GM21447 (cell line): ENCODE results near the gene TPRX1.
A peak's percentile ranks its signal among the peaks of the same experiment; 100 is the strongest.
"Not testable (repeated sequence)": the region's sequence is repeated elsewhere in the genome, so short reads cannot be mapped to it uniquely, and the experiment has no call there.

Source experiments
- ATAC-seq: cut with Tn5 transposase; IDR thresholded peaks from one replicate; pipeline ENCODE4 v1.9.1; 2021; ENCODE audit not compliant: unreplicated experiment

Gene TPRX1

DNA sequence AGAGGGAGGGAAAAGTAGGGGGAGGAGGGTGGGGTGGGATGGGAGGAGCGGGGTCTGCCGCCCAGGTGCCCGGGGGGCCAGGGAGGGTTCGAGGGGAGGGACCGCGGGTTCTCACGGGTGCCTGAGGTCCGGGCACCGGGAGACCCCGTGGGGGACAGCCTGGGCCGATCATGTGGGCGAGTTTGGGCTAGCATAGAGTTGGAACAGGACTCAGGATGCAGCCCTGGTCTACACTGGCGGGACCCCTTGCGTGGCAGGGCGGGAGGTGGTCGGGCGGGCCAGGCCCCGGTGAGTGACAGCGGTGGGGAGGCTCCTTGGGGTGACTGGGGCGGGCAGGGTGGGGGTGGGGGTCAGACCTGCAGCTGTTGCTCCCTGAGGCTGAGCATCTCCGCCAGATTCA, 1.2 kb downstream of the TPRX1 start:
- not testable (repeated sequence) for ATAC-seq

GRCh38 chr19:47802521-47803043, 1.8 kb downstream of the TPRX1 start:
- no peak for ATAC-seq

DNA sequence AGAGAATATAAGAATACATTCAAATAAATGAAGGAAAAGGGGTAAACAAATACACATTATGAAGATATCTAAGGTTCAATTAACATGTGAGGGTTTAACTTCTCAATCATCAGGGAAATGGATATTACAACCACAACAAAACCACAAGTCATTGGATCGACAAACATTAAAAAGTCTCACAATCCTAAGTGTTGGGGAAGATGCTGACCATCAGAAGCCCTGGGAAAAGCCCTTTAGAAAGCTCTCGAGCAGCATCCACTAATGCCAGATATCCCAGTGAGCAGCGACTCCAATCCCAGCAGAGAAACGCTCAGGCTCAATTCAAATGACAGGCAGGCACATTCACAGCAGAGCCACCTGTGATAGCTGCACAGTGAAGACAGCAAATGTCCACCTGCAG, 3.1 kb downstream of the TPRX1 start:
- no peak for ATAC-seq

- ATAC-seq, result no peak
Measured at GRCh38 chr19:47798904-47799266, 5.5 kb downstream of the TPRX1 start.

- no peak for ATAC-seq
Measured at GRCh38 chr19:47797996-47798903, 6.1 kb downstream of the TPRX1 start.

- ATAC-seq, result no peak
Measured at GRCh38 chr19:47796785-47797184, 7.6 kb downstream of the TPRX1 start.

- no peak for ATAC-seq
Measured at GRCh38 chr19:47794526-47794925, 9.8 kb downstream of the TPRX1 start.

DNA sequence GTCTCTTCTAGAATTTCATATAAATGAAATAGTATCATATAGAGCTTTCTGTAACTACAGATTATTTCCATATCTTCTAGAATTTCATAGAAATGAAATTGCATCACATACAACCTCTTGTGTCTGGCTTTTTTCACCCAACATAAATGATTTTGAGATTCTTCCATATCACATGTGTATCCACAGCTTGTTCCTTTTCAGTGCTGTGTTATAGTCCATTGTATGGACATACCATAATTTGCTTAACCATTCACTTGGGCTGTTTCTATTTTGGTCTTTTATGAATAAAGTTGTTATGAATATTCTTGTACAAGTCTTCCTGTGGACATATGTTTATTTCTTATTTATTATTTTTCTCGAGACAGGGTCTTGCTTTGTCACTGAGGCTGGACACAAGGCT, 11.7 kb downstream of the TPRX1 start:
- no peak for ATAC-seq

GRCh38 chr19:47790398-47790814, 13.9 kb downstream of the TPRX1 start:
- ATAC-seq, result no peak

GRCh38 chr19:47789811-47790210, 14.5 kb downstream of the TPRX1 start:
- ATAC-seq, result not testable (repeated sequence)

DNA sequence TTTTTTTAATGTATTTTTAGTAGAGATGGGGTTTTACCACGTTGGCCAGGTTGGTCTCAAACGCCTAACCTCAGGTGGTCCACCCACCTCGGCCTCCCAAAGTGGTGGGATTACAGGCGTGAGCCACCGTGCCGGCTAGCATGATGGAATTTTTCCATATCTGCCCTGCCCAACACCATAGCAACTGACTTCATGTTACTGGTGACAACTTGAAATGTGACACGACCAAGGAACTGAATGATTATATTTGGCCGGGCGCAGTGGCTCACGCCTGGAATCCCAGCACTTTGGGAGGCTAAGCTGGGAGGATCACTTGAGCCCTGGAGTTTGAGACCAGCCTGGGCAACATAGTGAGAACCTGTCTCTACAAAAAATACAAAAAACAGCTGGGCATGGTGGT, 17.0 kb downstream of the TPRX1 start:
- not testable (repeated sequence) for ATAC-seq

DNA sequence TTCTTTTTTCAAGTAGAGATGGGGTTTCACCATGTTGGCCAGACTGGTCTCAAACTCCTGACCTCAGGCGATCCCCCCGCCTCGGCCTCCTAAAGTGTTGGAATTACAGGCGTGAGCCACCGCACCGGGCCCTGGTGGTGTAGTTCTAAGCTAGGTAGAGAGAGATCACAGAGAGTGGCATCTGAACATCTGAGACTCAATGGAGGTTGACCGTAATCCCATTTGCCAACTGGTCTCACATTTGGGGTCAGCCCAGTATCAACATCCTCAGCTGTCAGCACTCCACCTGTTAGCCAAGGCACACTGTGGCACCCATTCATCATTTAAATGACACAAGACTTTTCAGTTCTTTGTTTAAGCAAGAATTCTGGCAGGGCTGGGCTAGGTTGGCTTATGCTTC, 17.8 kb downstream of the TPRX1 start:
- ATAC-seq, result no peak

- no peak for ATAC-seq
Measured at GRCh38 chr19:47781590-47782262, 22.6 kb downstream of the TPRX1 start.

- ATAC-seq, result no peak
Measured at GRCh38 chr19:47780215-47780551, 24.2 kb downstream of the TPRX1 start.

GRCh38 chr19:47779524-47780214, 24.7 kb downstream of the TPRX1 start:
- no peak for ATAC-seq

GRCh38 chr19:47778954-47779351, 25.4 kb downstream of the TPRX1 start:
- no peak for ATAC-seq

DNA sequence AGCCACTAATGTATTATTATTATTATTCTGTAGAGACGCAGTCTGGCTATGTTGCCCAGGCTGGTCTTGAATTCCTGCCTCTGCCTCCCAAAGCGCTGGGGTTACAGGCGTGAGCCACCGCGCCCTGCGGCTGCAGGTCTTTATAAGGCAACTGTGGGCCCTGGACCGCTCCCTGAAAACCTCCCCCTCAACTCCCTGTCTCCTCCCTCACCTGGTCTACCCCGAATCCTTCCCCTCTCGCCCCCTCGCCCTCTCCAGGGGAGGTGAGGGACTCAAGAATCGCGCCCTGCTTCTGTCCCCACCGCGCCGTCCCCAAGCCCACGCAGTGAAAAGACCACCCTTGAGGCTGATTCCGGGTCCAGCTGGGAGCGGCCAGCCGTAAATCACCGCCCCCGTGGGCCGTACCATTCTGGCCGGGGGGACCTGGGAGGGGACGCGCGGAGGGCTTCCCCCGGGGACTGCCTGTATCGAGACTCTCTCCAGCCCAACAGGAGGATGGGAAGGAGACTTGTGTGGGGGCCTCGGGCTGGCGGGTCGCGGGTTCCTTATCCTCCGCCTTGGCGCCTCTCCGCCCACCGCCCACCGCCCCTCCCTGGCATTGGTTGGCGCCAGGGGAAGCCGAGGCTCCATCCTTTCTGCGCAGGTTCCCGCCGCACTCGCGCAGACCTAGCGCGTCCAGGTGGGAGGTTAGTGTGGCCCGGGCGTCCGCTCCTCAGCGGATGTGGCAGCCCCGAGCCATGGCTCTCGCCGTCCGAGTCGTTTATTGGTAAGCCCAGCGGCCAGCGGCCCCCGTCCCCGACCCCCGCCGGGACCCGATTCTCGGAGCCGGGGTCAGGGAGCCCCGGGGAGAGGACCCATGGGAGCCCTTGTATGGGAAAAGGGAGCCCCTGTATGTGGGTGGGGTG, 26.1 kb downstream of the TPRX1 start, which contains the start of gene SELENOW:
SELENOW (plus strand) TSS at position 655 of the 905 bp plus-strand sequence; CDS start at position 738, 83 bp downstream.
- ATAC-seq, result peak; percentile 76

- not testable (repeated sequence) for ATAC-seq
Measured at GRCh38 chr19:47777245-47778048, 26.9 kb downstream of the TPRX1 start.

GRCh38 chr19:47776568-47776967, 27.8 kb downstream of the TPRX1 start:
- ATAC-seq, result no peak

- not testable (repeated sequence) for ATAC-seq
Measured at GRCh38 chr19:47771291-47771690, 33.1 kb downstream of the TPRX1 start.
